NT2/D1 (cell line): ENCODE measurements around the gene MB21D2.
"Not testable (repeated sequence)": the region's sequence is repeated elsewhere in the genome, so short reads cannot be mapped to it uniquely, and the experiment has no call there.

ENCODE experiments used
- DNase-seq: peaks from one replicate; pipeline ENCODE4 v3.0.0-alpha.2; 2011; ENCODE audit warnings: low read depth, low spot score
- H3K27me3 ChIP-seq: 2 replicates; pipeline ENCODE4 v1.6.0; 2011; ENCODE audit warnings: mild to moderate bottlenecking; ENCODE audit not compliant: insufficient read length, insufficient read depth
- H3K36me3 ChIP-seq: 2 replicates; pipeline ENCODE4 v1.6.1; 2011; ENCODE audit warnings: mild to moderate bottlenecking, low read length, mixed read lengths; ENCODE audit not compliant: insufficient read depth, insufficient read length
- H3K4me1 ChIP-seq: 2 replicates; pipeline ENCODE4 v1.5.1; 2011; ENCODE audit not compliant: insufficient read depth, insufficient read length
- H3K4me3 ChIP-seq: 2 replicates; pipeline ENCODE4 v1.5.1; 2011; ENCODE audit warnings: low read depth; ENCODE audit not compliant: insufficient read length
- H3K9ac ChIP-seq: 2 replicates; pipeline ENCODE4 v1.6.0; 2011; ENCODE audit warnings: low read depth; ENCODE audit not compliant: insufficient read length
- H3K9me3 ChIP-seq: 2 replicates; pipeline ENCODE4 v1.5.1; 2011; ENCODE audit warnings: mild to moderate bottlenecking, low read length; ENCODE audit not compliant: insufficient read depth
- SUZ12 ChIP-seq: IDR thresholded peaks from 2 replicates; pipeline ENCODE4 v1.6.1; 2011; ENCODE audit not compliant: insufficient read length, insufficient read depth; ENCODE audit errors: extremely low read depth
- YY1 ChIP-seq: IDR thresholded peaks from 2 replicates; pipeline ENCODE4 v1.6.1; 2011; ENCODE audit not compliant: insufficient read length, insufficient read depth
- ZNF274 ChIP-seq: IDR thresholded peaks from 2 replicates; pipeline ENCODE4 v1.6.1; 2011; ENCODE audit warnings: mild to moderate bottlenecking, low read depth, low read length

MB21D2 gene, protein sequence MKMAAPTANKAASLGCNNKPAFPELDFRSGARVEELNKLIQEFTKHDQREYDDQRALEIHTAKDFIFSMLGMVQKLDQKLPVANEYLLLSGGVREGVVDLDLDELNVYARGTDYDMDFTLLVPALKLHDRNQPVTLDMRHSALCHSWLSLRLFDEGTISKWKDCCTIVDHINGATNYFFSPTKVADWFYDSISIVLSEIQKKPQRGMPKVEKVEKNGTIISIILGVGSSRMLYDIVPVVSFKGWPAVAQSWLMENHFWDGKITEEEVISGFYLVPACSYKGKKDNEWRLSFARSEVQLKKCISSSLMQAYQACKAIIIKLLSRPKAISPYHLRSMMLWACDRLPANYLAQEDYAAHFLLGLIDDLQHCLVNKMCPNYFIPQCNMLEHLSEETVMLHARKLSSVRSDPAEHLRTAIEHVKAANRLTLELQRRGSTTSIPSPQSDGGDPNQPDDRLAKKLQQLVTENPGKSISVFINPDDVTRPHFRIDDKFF

DNA sequence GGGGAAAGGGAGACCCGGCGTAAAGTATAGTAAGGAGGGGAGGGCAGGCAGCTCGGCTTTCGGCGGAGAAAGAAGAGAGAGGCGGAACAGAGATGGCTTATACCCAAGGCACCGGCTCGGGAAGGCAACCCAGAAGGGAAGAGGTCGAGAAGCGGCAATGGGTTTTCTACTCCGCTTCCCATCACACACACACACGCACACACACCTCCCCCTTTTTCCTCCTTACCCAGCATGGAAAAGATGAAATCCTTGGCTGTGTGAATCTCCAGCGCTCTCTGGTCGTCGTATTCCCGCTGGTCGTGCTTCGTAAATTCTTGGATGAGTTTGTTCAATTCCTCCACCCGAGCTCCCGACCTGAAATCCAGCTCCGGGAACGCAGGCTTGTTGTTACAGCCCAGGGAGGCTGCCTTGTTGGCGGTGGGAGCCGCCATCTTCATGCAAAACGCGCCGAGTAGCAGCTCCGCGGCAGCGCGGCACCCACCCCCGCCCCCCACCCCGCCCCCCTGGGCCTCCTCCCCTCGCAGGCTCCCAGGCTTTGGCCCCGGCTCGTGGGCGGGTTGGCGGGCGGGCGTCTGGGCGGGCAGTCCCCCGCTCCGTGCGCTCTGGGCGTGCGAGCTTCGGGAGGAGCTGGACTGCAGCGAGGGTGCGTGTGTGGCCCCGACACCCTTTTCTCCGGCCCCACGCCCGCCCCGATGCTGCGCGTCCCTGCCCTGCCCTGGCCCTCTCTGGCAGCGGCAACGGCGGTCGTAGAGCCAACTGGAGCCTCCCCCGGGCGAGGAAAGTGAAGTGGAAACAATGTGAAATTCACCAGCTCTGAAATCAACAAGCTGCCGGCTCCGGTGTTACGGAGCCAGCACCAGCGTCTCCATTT is at the start of gene MB21D2:
Gene MB21D2 (minus strand): TSS at position 453 of the 871 bp plus-strand sequence. CDS start 16 bp downstream, at position 437.
- no peaks in the 10 kb centered on the region for H3K9me3 ChIP-seq
- peak within 1 kb of the TSS; percentile 76 for H3K4me3 ChIP-seq
- TF ChIP-seq SUZ12 (no peak), YY1 (peak; percentile 36), ZNF274 (no peak)
- DNase-seq = peak; percentile 52
- H3K9ac ChIP-seq = peak within 1 kb of the TSS; percentile 87
- H3K27me3 ChIP-seq = peaks cover 3% of the 10 kb centered on the region
- peaks cover 5% of the 10 kb centered on the region for H3K4me1 ChIP-seq
- H3K36me3 ChIP-seq = no peaks in the 10 kb centered on the region

DNA sequence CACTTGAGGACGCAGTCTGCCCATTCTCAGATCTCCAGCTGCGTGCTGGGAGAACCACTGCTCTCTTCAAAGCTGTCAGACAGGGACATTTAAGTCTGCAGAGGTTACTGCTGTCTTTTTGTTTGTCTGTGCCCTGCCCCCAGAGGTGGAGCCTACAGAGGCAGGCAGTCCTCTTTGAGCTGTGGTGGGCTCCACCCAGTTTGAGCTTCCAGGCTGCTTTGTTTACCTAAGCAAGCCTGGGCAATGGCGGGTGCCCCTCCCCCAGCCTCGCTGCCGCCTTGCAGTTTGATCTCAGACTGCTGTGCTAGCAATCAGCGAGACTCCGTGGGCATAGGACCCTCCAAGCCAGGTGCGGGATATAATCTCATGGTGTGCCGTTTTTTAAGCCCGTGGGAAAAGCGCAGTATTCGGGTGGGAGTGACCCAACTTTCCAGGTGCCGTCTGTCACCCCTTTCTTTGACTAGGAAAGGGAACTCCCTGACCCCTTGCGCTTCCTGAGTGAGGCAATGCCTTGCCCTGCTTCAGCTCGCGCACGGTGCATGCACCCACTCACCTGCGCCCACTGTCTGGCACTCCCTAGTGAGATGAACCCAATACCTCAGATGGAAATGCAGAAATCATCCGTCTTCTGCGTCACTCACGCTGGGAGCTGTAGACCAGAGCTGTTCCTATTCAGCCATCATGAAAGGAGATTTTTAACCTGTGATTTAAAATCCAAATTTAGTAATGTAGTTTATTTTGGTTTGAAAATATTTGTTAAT is 47.5 kb upstream of the MB21D2 start:
- H3K4me1 ChIP-seq, H3K9ac ChIP-seq, H3K27me3 ChIP-seq, H3K9me3 ChIP-seq, H3K36me3 ChIP-seq, H3K4me3 ChIP-seq, DNase-seq: not testable (repeated sequence)

DNA sequence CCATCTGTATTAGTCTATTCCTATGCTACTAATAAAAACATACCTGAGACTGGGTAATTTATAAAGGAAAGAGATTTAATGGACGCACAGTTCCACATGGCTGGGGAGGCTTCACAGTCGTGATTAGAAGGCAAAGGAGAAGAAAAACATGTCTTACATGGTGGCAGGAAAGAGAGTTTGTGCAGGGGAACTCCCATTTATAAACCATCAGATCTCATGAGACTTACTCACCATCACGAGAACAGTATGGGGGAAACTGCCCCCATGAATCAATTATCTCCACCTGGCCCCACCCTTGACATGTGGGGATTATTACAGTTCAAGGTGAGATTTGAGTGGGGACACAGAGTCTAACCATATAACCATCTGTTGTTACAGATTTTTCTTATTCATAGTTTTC is 42.1 kb upstream of the MB21D2 start:
- no peak overlapping the region for H3K4me3 ChIP-seq
- no peaks in the 10 kb centered on the region for H3K9me3 ChIP-seq
- H3K4me1 ChIP-seq = no peaks in the 10 kb centered on the region
- H3K9ac ChIP-seq = no peak overlapping the region
- no peaks in the 10 kb centered on the region for H3K36me3 ChIP-seq
- no peaks in the 10 kb centered on the region for H3K27me3 ChIP-seq
- no peak for TF ChIP-seq YY1
- TF ChIP-seq ZNF274 = no peak
- no peak for TF ChIP-seq SUZ12
- DNase-seq = no peak

DNA sequence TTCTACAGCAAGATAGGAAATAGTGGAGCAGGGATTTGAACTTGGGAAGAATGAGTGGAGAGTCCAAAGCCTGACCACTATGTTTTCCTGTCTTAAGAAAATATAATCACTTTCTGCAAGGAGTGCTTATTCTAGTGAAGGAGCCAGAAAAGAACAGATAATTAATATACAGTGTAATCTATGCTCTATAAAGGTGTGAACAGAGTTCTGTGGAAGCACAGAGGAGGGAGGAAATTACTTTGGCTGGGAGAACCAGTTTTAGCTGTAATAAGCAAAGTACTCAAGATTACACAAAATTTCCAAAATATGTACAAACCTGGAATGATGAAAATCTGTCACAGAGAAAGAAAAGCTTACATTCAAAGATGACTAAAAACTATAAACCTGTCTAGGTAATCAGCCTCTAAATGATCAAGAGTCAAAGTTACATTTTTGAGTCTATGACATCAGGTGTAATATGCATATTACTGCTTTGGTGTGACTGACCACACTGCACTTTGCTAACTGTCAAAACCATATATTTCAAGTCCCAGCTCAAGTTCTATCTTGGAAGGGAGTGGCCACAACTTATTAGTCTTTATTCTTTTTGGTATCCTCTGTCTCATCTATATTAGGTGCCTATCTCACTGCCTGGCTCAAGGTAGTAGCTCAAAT is 40.7 kb upstream of the MB21D2 start:
- Histone ChIP-seq H3K4me1 (no peaks in the 10 kb centered on the region), H3K27me3 (no peaks in the 10 kb centered on the region), H3K9ac (no peak overlapping the region), H3K9me3 (no peaks in the 10 kb centered on the region), H3K4me3 (no peak overlapping the region), H3K36me3 (no peaks in the 10 kb centered on the region)
- no peak for DNase-seq
- TF ChIP-seq SUZ12 (no peak), YY1 (no peak), ZNF274 (no peak)

DNA sequence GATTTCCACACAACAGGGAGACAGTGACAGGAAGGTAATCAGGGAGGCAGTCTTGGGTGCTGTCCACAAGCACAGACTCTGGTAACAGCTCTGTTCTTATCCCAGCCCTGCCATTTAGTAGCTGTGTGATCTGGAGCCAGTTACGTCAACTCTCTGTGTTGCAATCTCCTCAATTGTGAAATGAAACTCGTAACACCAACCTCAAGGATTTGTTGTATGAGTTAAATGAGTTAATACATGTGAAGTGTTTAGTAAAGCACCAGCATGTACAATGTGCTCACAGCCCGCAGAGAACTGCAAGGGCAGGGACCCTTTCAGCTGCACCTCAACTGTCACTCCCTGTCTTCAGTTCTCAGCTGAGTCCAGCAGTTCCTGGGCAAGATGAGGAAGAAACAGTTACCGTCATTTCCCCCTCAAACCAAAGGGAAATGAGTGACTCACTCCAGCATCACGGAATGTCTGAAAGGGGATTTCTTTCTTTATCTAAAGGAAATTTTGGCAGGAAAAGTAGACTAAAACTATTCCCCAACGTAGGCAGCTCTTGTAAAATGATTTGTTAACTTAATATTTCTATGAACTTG is 39.9 kb upstream of the MB21D2 start:
- TF ChIP-seq ZNF274 (no peak), SUZ12 (no peak), YY1 (no peak)
- no peaks in the 10 kb centered on the region for H3K27me3 ChIP-seq
- H3K9me3 ChIP-seq = no peaks in the 10 kb centered on the region
- DNase-seq = no peak
- no peaks in the 10 kb centered on the region for H3K4me1 ChIP-seq
- H3K36me3 ChIP-seq = no peaks in the 10 kb centered on the region
- H3K9ac ChIP-seq = no peak overlapping the region
- no peak overlapping the region for H3K4me3 ChIP-seq

DNA sequence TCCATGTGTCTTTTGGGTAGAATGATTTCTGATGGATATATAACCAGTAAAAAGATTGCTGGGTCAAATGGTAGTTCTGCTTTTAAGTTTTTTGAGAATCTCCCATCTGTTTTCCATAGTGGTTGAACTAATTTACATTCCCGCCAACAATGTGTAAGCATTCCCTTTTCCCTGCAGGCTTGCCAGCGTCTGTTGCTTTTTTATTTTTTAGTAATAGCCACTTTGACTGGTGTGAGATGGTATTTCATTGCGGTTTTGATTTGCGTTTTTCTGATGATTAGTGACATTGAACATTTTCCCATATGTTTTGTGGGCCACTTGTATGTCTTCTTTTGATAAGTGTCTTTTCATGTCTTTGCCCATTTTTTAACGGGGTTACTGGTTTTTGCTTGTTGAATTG is 36.3 kb upstream of the MB21D2 start:
- DNase-seq = no peak
- no peak overlapping the region for H3K4me3 ChIP-seq
- H3K27me3 ChIP-seq = no peaks in the 10 kb centered on the region
- no peaks in the 10 kb centered on the region for H3K36me3 ChIP-seq
- H3K4me1 ChIP-seq = no peaks in the 10 kb centered on the region
- no peak overlapping the region for H3K9ac ChIP-seq
- no peak for TF ChIP-seq ZNF274
- no peak for TF ChIP-seq SUZ12
- no peak for TF ChIP-seq YY1
- no peaks in the 10 kb centered on the region for H3K9me3 ChIP-seq
